Measurements from ENCODE around the gene TSPAN8. TPM values are rescaled to one million over a fixed set of nuclear protein-coding genes. Genes with fewer than 3 reads are reported as not detected.

The TSPAN8 gene
- total RNA-seq, 1 donor from 2014 or later, result not detected

- Histone ChIP-seq H3K9me3 (ENCODE audit: low read depth) (no peaks in the 10 kb centered on the region), H4K20me1 (ENCODE audit: low read depth) (no peaks in the 10 kb centered on the region), H3K9ac (no peak overlapping the region), H3K79me2 (ENCODE audit: low read depth) (no peaks in the 10 kb centered on the region), H3K27ac (no peak overlapping the region), H2AFZ (replicated peaks) (no peak overlapping the region), H3K4me2 (no peak overlapping the region), H3K27me3 (no peaks in the 10 kb centered on the region), H3K4me1 (peaks cover 23% of the 10 kb centered on the region), H3F3A (ENCODE audit: low read depth) (peaks cover 4% of the 10 kb centered on the region), H3K4me3 (no peak overlapping the region), H3K36me3 (no peaks in the 10 kb centered on the region)
- no peaks in the 10 kb centered on the region for H3K36me3 Mint-ChIP-seq
- no peak for DNase-seq (ENCODE audit: low spot score)
- H3K4me3 Mint-ChIP-seq, result no peak overlapping the region
- H3K4me1 Mint-ChIP-seq, result no peaks in the 10 kb centered on the region
- no peak overlapping the region for H3K27ac Mint-ChIP-seq
- H3K9me3 Mint-ChIP-seq, result no peaks in the 10 kb centered on the region
- TF ChIP-seq EZH2phosphoT487 (IDR thresholded peaks at IDR 0.05) (no peak), CTCF (IDR thresholded peaks at IDR 0.05) (no peak), EZH2 (IDR thresholded peaks at IDR 0.05) (no peak)
- H3K27me3 Mint-ChIP-seq (ENCODE audit: insufficient read depth, low read depth), result peaks cover 3% of the 10 kb centered on the region
These were observed 35.2 kb upstream of the TSPAN8 start for GRCh38 chr12:71193041-71193440.

- no peaks in the 10 kb centered on the region for H3K4me1 Mint-ChIP-seq
- H3K36me3 Mint-ChIP-seq, result no peaks in the 10 kb centered on the region
- TF ChIP-seq CTCF (IDR thresholded peaks at IDR 0.05), result no peak
- TF ChIP-seq EZH2 (IDR thresholded peaks at IDR 0.05), result no peak
- no peak for TF ChIP-seq EZH2phosphoT487 (IDR thresholded peaks at IDR 0.05)
- Histone ChIP-seq H3K27ac (no peak overlapping the region), H4K20me1 (ENCODE audit: low read depth) (no peaks in the 10 kb centered on the region), H3K4me2 (no peak overlapping the region), H3F3A (ENCODE audit: low read depth) (peaks cover 4% of the 10 kb centered on the region), H2AFZ (replicated peaks) (peak overlapping the region; percentile 43), H3K36me3 (no peaks in the 10 kb centered on the region), H3K4me1 (peaks cover 23% of the 10 kb centered on the region), H3K79me2 (ENCODE audit: low read depth) (no peaks in the 10 kb centered on the region), H3K4me3 (no peak overlapping the region), H3K27me3 (no peaks in the 10 kb centered on the region), H3K9me3 (ENCODE audit: low read depth) (no peaks in the 10 kb centered on the region), H3K9ac (no peak overlapping the region)
- DNase-seq (ENCODE audit: low spot score), result no peak
- H3K27ac Mint-ChIP-seq, result no peak overlapping the region
- no peaks in the 10 kb centered on the region for H3K9me3 Mint-ChIP-seq
- H3K4me3 Mint-ChIP-seq, result no peak overlapping the region
- peaks cover 3% of the 10 kb centered on the region for H3K27me3 Mint-ChIP-seq (ENCODE audit: insufficient read depth, low read depth)
These were observed 33.9 kb upstream of the TSPAN8 start for GRCh38 chr12:71191509-71192196.

- Histone ChIP-seq H2AFZ (replicated peaks) (no peak overlapping the region), H4K20me1 (ENCODE audit: low read depth) (no peaks in the 10 kb centered on the region), H3K4me1 (peaks cover 23% of the 10 kb centered on the region), H3K36me3 (no peaks in the 10 kb centered on the region), H3K4me2 (no peak overlapping the region), H3F3A (ENCODE audit: low read depth) (peaks cover 4% of the 10 kb centered on the region), H3K27me3 (no peaks in the 10 kb centered on the region), H3K9ac (no peak overlapping the region), H3K27ac (no peak overlapping the region), H3K4me3 (no peak overlapping the region), H3K9me3 (ENCODE audit: low read depth) (no peaks in the 10 kb centered on the region), H3K79me2 (ENCODE audit: low read depth) (no peaks in the 10 kb centered on the region)
- Mint-ChIP-seq H3K9me3 (no peaks in the 10 kb centered on the region), H3K4me3 (no peak overlapping the region), H3K27me3 (ENCODE audit: insufficient read depth, low read depth) (peaks cover 3% of the 10 kb centered on the region), H3K4me1 (no peaks in the 10 kb centered on the region), H3K36me3 (no peaks in the 10 kb centered on the region), H3K27ac (no peak overlapping the region)
- no peak for TF ChIP-seq CTCF (IDR thresholded peaks at IDR 0.05)
- TF ChIP-seq EZH2 (IDR thresholded peaks at IDR 0.05), result no peak
- no peak for TF ChIP-seq EZH2phosphoT487 (IDR thresholded peaks at IDR 0.05)
- DNase-seq (ENCODE audit: low spot score), result no peak
These were observed 33.0 kb upstream of the TSPAN8 start for GRCh38 chr12:71190822-71191221.
